HEK293 (cell line): ENCODE results near the gene TNFRSF18.

Source experiments
- CTCF ChIP-seq: fragments of 450-650 bp; formaldehyde crosslinking; IDR thresholded peaks from 2 replicates; pipeline ENCODE4 v1.5.1; 2016; ENCODE audit warnings: missing biosample characterization, missing genetic modification characterization
- MYNN ChIP-seq: fragments of 450-650 bp; formaldehyde crosslinking; IDR thresholded peaks from 2 replicates; pipeline ENCODE4 v1.5.1; 2016; ENCODE audit warnings: missing biosample characterization, missing genetic modification characterization, borderline replicate concordance
- ZNF174 ChIP-seq: fragments of 450-650 bp; formaldehyde crosslinking; IDR thresholded peaks from 2 replicates; pipeline ENCODE4 v1.5.0; 2017; ENCODE audit warnings: missing biosample characterization, mild to moderate bottlenecking, missing genetic modification characterization
- ZSCAN23 ChIP-seq: fragments of 450-650 bp; formaldehyde crosslinking; IDR thresholded peaks from 2 replicates; pipeline ENCODE4 v1.5.1; 2016; ENCODE audit warnings: missing biosample characterization, missing genetic modification characterization

GRCh38 chr1:1171161-1171545 lies 35.2 kb downstream of the TNFRSF18 start:
- no peak for TF ChIP-seq MYNN (tag by site-specific recombination)
- TF ChIP-seq ZSCAN23 (tag by site-specific recombination), result no peak
- TF ChIP-seq CTCF (tag by site-specific recombination), result no peak
- TF ChIP-seq ZNF174 (tag by site-specific recombination), result no peak
